Measurements from ENCODE around the gene NTM. TPM values are rescaled to one million over a fixed set of nuclear protein-coding genes. Genes with fewer than 3 reads are reported as not detected.

NTM gene
- polyA plus RNA-seq, 1 donor (not counting 4 experiments of a cell fraction or from before 2014, with no cell fraction given): 47.9 TPM

- H3K27me3 ChIP-seq (ENCODE audit: control insufficient read depth, extremely low read depth, insufficient read depth, low read length): no peaks in the 10 kb centered on the region
- no peak for DNase-seq (ENCODE audit: low read depth, low spot score)
- no peak overlapping the region for H3K9ac ChIP-seq (ENCODE audit: control insufficient read depth, extremely low read depth, insufficient read depth, low read length)
- H3K4me2 ChIP-seq (ENCODE audit: control insufficient read depth, extremely low read depth, insufficient read depth, low read depth, low read length): no peak overlapping the region
- H3K4me3 ChIP-seq (ENCODE audit: control insufficient read depth in 2 of 3, extremely low read depth in 1 of 3, insufficient read depth in 2 of 3, low read depth in 1 of 3, low read length in 3 of 3): no peak overlapping the region
- TF ChIP-seq CTCF (optimal IDR thresholded peaks at IDR 0.05 in 1 of 3, IDR thresholded peaks at IDR 0.05 in 1 of 3, conservative IDR thresholded peaks at IDR 0.05 in 1 of 3; ENCODE audit: extremely low read depth in 1 of 3, insufficient read depth in 2 of 3, low read length in 3 of 3): no peak
- TF ChIP-seq EZH2 (IDR thresholded peaks at IDR 0.05; ENCODE audit: low read length): no peak
- peaks cover 2% of the 10 kb centered on the region for H3K9me3 ChIP-seq (ENCODE audit: control insufficient read depth, low read depth, low read length)
- H3K9me1 ChIP-seq (ENCODE audit: control insufficient read depth, extremely low read depth, insufficient read depth, low read length): no peaks in the 10 kb centered on the region
- no peaks in the 10 kb centered on the region for H3K79me2 ChIP-seq (ENCODE audit: control insufficient read depth, insufficient read depth, low read length)
- H4K20me1 ChIP-seq (ENCODE audit: control insufficient read depth, extremely low read depth, insufficient read depth, low read length): no peaks in the 10 kb centered on the region
- no peak overlapping the region for H3K27ac ChIP-seq (ENCODE audit: control insufficient read depth, insufficient read depth, low read length)
- H3K4me1 ChIP-seq (ENCODE audit: control insufficient read depth, extremely low read depth, insufficient read depth, low read length): no peaks in the 10 kb centered on the region
- no peaks in the 10 kb centered on the region for H3K36me3 ChIP-seq (ENCODE audit: control insufficient read depth in 2 of 2, extremely low read depth in 1 of 2, insufficient read depth in 2 of 2, low read length in 2 of 2)
- dilution Hi-C loops (cut with MboI; ENCODE audit: extremely low pct_ligation_motif_present, low sequenced_read_pairs): no loop called here
- no peak overlapping the region for H2AFZ ChIP-seq (ENCODE audit: control insufficient read depth, low read length)
- FAIRE-seq: no peak
These were observed 964.9 kb downstream of the NTM start for GRCh38 chr11:132335311-132335710.

GRCh38 chr11:132336781-132337535 is 966.5 kb downstream of the NTM start:
- Histone ChIP-seq H3K9ac (ENCODE audit: control insufficient read depth, extremely low read depth, insufficient read depth, low read length) (no peak overlapping the region), H3K9me1 (ENCODE audit: control insufficient read depth, extremely low read depth, insufficient read depth, low read length) (no peaks in the 10 kb centered on the region), H3K4me1 (ENCODE audit: control insufficient read depth, extremely low read depth, insufficient read depth, low read length) (no peaks in the 10 kb centered on the region), H3K4me2 (ENCODE audit: control insufficient read depth, extremely low read depth, insufficient read depth, low read depth, low read length) (no peak overlapping the region), H3K27me3 (ENCODE audit: control insufficient read depth, extremely low read depth, insufficient read depth, low read length) (no peaks in the 10 kb centered on the region), H4K20me1 (ENCODE audit: control insufficient read depth, extremely low read depth, insufficient read depth, low read length) (no peaks in the 10 kb centered on the region), H3K9me3 (ENCODE audit: control insufficient read depth, low read depth, low read length) (peaks cover 2% of the 10 kb centered on the region), H2AFZ (ENCODE audit: control insufficient read depth, low read length) (no peak overlapping the region), H3K36me3 (ENCODE audit: control insufficient read depth in 2 of 2, extremely low read depth in 1 of 2, insufficient read depth in 2 of 2, low read length in 2 of 2) (no peaks in the 10 kb centered on the region), H3K4me3 (ENCODE audit: control insufficient read depth in 2 of 3, extremely low read depth in 1 of 3, insufficient read depth in 2 of 3, low read depth in 1 of 3, low read length in 3 of 3) (no peak overlapping the region), H3K79me2 (ENCODE audit: control insufficient read depth, insufficient read depth, low read length) (no peaks in the 10 kb centered on the region), H3K27ac (ENCODE audit: control insufficient read depth, insufficient read depth, low read length) (no peak overlapping the region)
- no peak for FAIRE-seq
- dilution Hi-C loops (cut with MboI; ENCODE audit: extremely low pct_ligation_motif_present, low sequenced_read_pairs): no loop called here
- TF ChIP-seq EZH2 (IDR thresholded peaks at IDR 0.05; ENCODE audit: low read length) (no peak), CTCF (optimal IDR thresholded peaks at IDR 0.05 in 1 of 3, IDR thresholded peaks at IDR 0.05 in 1 of 3, conservative IDR thresholded peaks at IDR 0.05 in 1 of 3; ENCODE audit: extremely low read depth in 1 of 3, insufficient read depth in 2 of 3, low read length in 3 of 3) (no peak)
- no peak for DNase-seq (ENCODE audit: low read depth, low spot score)
